ENCODE data around the gene HHIPL2. TPM values are rescaled to one million over a fixed set of nuclear protein-coding genes. Genes with fewer than 3 reads are reported as not detected.

Gene HHIPL2
- total and polyA plus RNA-seq, 2 of the 4 experiments (the other 2 are of a cell fraction) = under 0.01 to 0.12 TPM

GRCh38 chr1:222530852-222531251 lies 17.1 kb downstream of the HHIPL2 start:
- no peak overlapping the region for H2BK120ac ChIP-seq (ENCODE audit: low read depth, low read length)
- no peak overlapping the region for H2BK5ac ChIP-seq (ENCODE audit: low read depth, low read length, poor library complexity, severe bottlenecking)
- H3K27me3 ChIP-seq (ENCODE audit: control insufficient read depth, insufficient read depth, low read length) = peaks cover 8% of the 10 kb centered on the region; the same call in 1 of the 2 replicates
- no peak overlapping the region for H2BK15ac ChIP-seq (ENCODE audit: low read depth, low read length)
- WGBS, 2 experiments (ENCODE audit: extremely low coverage in 2 of 2, insufficient read length in 1 of 2) = no CpG with 5 or more reads among the region's 6 CpGs
- H2AFZ ChIP-seq (replicated peaks; ENCODE audit: low read length, poor library complexity) = no peak overlapping the region
- no peak overlapping the region for H3K4ac ChIP-seq (ENCODE audit: low read depth, low read length)
- no peak overlapping the region for H2BK20ac ChIP-seq (ENCODE audit: low read depth, low read length)
- no peak overlapping the region for H3K14ac ChIP-seq (replicated peaks; ENCODE audit: low read depth, low read length)
- in situ Hi-C loops (cut with MboI; ENCODE audit: low sequenced_read_pairs) = no loop called here
- DNase-seq (no peak), ATAC-seq (ENCODE audit: low read depth) (no peak)
- no peak overlapping the region for H4K5ac ChIP-seq (ENCODE audit: low read depth, low read length)
- no peak overlapping the region for H2AK5ac ChIP-seq (ENCODE audit: low read depth, low read length)
- no peaks in the 10 kb centered on the region for H3K9me1 ChIP-seq (ENCODE audit: insufficient read depth, low read length)
- H4K91ac ChIP-seq (ENCODE audit: insufficient read depth, low read depth, low read length) = no peak overlapping the region
- POLR2A ChIA-PET (ENCODE audit: unreplicated experiment) = no interaction called here
- no TSS peak for BruUV-seq (replicated peaks)
- TF ChIP-seq CEBPB (IDR thresholded peaks at IDR 0.05; ENCODE audit: low read depth, low read length) (no peak), POLR2A (IDR thresholded peaks at IDR 0.05; ENCODE audit: low read depth, low read length) (no peak)
- no peak overlapping the region for H3K18ac ChIP-seq (ENCODE audit: low read depth, low read length)
- no peaks in the 10 kb centered on the region for H4K20me1 ChIP-seq (ENCODE audit: insufficient read depth, low read length)
- H3K27ac ChIP-seq (ENCODE audit: insufficient read depth, low read length) = no peak overlapping the region
- H3K79me1 ChIP-seq (ENCODE audit: low read depth in 1 of 2, low read length in 2 of 2) = no peaks in the 10 kb centered on the region
- H3K4me3 ChIP-seq (ENCODE audit: insufficient read depth, low read depth, low read length) = no peak overlapping the region
- no peaks in the 10 kb centered on the region for H3K4me1 ChIP-seq (ENCODE audit: control insufficient read depth, insufficient read depth, low read length)
- no peak overlapping the region for H3K4me2 ChIP-seq (ENCODE audit: low read depth, low read length)
- no peak overlapping the region for H4K8ac ChIP-seq (ENCODE audit: low read depth in 2 of 2, low read length in 2 of 2)
- intact Hi-C loops (cut with micrococcal nuclease) = no loop called here
- H3K56ac ChIP-seq (ENCODE audit: extremely low read depth, insufficient read depth, low read length) = no peak overlapping the region
- no peaks in the 10 kb centered on the region for H3K36me3 ChIP-seq (ENCODE audit: control insufficient read depth, insufficient read depth, low read length)
- no peaks in the 10 kb centered on the region for H3K9me3 ChIP-seq (ENCODE audit: control insufficient read depth, insufficient read depth, low read length)
- dilution Hi-C loops (cut with HindIII; ENCODE audit: low sequenced_read_pairs, unreplicated experiment) = no loop called here
- H2AK9ac ChIP-seq (replicated peaks; ENCODE audit: low read depth, low read length, poor library complexity) = no peak overlapping the region
- CTCF ChIA-PET = no interaction called here
- H3K23ac ChIP-seq (ENCODE audit: low read depth, low read length) = no peak overlapping the region
- H3K9ac ChIP-seq (ENCODE audit: low read depth, low read length) = no peak overlapping the region

All from IMR-90 (cell line).